SU-DHL-6 (cell line): ENCODE data around the gene NPSR1.

Experiments used
- H2AFZ ChIP-seq: fragments of 200-600 bp; sonication (generic); 2 replicates; pipeline ENCODE4 v1.6.1; 2014; ENCODE audit warnings: low read depth, mild to moderate bottlenecking, moderate library complexity, mixed read lengths, antibody characterized with exemption, low read length; ENCODE audit not compliant: severe bottlenecking
- H3F3A ChIP-seq: fragments of 200-600 bp; shearing (Covaris generic); 2 replicates; pipeline ENCODE4 v1.6.0; 2016; ENCODE audit warnings: antibody characterized with exemption, mild to moderate bottlenecking; ENCODE audit not compliant: insufficient read depth
- H3K27ac ChIP-seq: fragments of 200-600 bp; sonication (generic); 2 replicates; pipeline ENCODE4 v1.5.1; 2016; ENCODE audit warnings: low read depth, mild to moderate bottlenecking, low read length, moderate library complexity, mixed read lengths
- H3K27me3 ChIP-seq: fragments of 200-600 bp; sonication (generic), shearing (Covaris generic); 2 replicates; pipeline ENCODE4 v1.6.0; 2014; ENCODE audit warnings: mild to moderate bottlenecking, low read length
- H3K36me3 ChIP-seq: fragments of 200-600 bp; sonication (generic); 2 replicates; pipeline ENCODE4 v1.6.1; 2014; ENCODE audit warnings: mild to moderate bottlenecking, low read length, mixed read lengths
- H3K4me2 ChIP-seq: fragments of 300-600, 200-600 bp; shearing (Covaris generic), sonication (generic); 2 replicates; pipeline ENCODE4 v1.6.0; 2014; ENCODE audit warnings: low read length, low read depth, mild to moderate bottlenecking; ENCODE audit not compliant: poor library complexity, severe bottlenecking
- H3K4me3 ChIP-seq: fragments of 200-600 bp; sonication (generic); 2 replicates; pipeline ENCODE4 v1.5.1; 2014; ENCODE audit warnings: antibody characterized with exemption, low read length, mild to moderate bottlenecking, mixed read lengths; ENCODE audit not compliant: insufficient read depth, poor library complexity, severe bottlenecking
- H3K79me2 ChIP-seq: fragments of 200-600 bp; sonication (generic); 2 replicates; pipeline ENCODE4 v1.6.1; 2014; ENCODE audit warnings: mild to moderate bottlenecking, low read length, moderate library complexity; ENCODE audit not compliant: insufficient read depth
- H3K9ac ChIP-seq: fragments of 200-600 bp; sonication (generic); 2 replicates; pipeline ENCODE4 v1.7.0; 2014; ENCODE audit warnings: mild to moderate bottlenecking, low read length
- H3K9me2 ChIP-seq: fragments of 200-600 bp; sonication (generic); replicated peaks from 2 replicates; pipeline ENCODE4 v1.6.1; 2014; ENCODE audit warnings: low read length; ENCODE audit not compliant: insufficient read depth
- H3K9me3 ChIP-seq: fragments of 200-600 bp; sonication (generic); 2 replicates; pipeline ENCODE4 v1.6.1; 2014; ENCODE audit warnings: low read length, mixed read lengths; ENCODE audit not compliant: insufficient read depth
- H4K20me1 ChIP-seq: fragments of 200-600 bp; sonication (generic); 2 replicates; pipeline ENCODE4 v1.6.1; 2014; ENCODE audit warnings: low read depth, mild to moderate bottlenecking, antibody characterized with exemption, low read length, moderate library complexity, mixed read lengths
- EZH2phosphoT487 ChIP-seq: fragments of 200-600 bp; sonication (generic), shearing (Covaris generic); conservative IDR thresholded peaks from 2 replicates; pipeline ENCODE4 v1.6.1; 2018; ENCODE audit warnings: mild to moderate bottlenecking, antibody characterized with exemption, low read length, moderate library complexity, mixed read lengths
- TF ChIP-seq, protein P1 (sequence below): fragments of 200-600 bp; sonication (generic); IDR thresholded peaks from one replicate; pipeline ENCODE4 v1.5.1; 2017; ENCODE audit warnings: antibody characterized with exemption, mild to moderate bottlenecking, low read length, moderate library complexity; ENCODE audit not compliant: insufficient read depth, poor library complexity, severe bottlenecking

NPSR1 gene

DNA sequence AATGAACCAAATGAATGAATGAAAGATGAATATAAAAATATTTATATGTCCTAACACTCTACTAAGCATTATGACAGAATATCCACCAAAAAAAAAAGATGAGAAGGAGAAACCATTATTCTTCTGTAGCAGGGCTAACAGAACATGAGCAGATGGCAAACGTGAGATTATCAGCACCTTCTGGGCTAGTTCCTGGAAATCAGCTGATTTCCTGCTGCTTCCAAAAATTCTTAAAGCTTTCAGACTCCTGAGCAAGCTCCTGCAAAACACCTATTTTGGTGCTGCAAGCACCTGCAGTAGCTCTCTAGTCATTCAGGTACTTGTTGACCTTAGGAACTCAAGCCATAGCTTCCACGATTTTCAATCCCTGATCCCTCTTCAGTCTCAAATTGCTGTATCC, 51.8 kb downstream of the NPSR1 start:
- H3F3A ChIP-seq, result no peaks in the 10 kb centered on the region

DNA sequence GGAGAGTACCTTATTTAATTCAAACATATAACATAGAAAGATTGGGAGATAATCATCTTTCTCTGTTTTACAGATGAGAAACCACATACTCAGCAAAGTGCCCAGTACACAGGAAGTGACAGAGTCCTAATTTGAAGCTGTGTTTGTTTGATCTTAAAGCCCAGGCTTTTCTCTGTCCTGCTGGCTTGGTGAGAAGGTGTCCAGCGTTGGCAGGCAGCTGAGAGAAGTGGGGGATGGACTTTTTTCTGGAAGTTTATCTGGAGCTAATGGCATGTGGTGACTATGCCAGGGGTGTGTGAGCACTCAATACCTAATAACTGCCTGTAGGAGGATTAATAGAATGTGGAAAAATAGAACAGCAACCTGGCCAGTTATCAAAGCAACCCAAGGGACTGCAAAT, 60.8 kb downstream of the NPSR1 start:
- H3F3A ChIP-seq, result no peaks in the 10 kb centered on the region
- no peaks in the 10 kb centered on the region for H3K36me3 ChIP-seq
- H3K4me2 ChIP-seq, result no peak overlapping the region
- H3K9me3 ChIP-seq, result no peaks in the 10 kb centered on the region
- no peak overlapping the region for H3K4me3 ChIP-seq
- no peaks in the 10 kb centered on the region for H3K27me3 ChIP-seq
- TF ChIP-seq, protein P1, sequence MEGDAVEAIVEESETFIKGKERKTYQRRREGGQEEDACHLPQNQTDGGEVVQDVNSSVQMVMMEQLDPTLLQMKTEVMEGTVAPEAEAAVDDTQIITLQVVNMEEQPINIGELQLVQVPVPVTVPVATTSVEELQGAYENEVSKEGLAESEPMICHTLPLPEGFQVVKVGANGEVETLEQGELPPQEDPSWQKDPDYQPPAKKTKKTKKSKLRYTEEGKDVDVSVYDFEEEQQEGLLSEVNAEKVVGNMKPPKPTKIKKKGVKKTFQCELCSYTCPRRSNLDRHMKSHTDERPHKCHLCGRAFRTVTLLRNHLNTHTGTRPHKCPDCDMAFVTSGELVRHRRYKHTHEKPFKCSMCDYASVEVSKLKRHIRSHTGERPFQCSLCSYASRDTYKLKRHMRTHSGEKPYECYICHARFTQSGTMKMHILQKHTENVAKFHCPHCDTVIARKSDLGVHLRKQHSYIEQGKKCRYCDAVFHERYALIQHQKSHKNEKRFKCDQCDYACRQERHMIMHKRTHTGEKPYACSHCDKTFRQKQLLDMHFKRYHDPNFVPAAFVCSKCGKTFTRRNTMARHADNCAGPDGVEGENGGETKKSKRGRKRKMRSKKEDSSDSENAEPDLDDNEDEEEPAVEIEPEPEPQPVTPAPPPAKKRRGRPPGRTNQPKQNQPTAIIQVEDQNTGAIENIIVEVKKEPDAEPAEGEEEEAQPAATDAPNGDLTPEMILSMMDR, result no peak
- no peak for TF ChIP-seq EZH2phosphoT487
- H4K20me1 ChIP-seq, result no peaks in the 10 kb centered on the region
- H3K79me2 ChIP-seq, result no peaks in the 10 kb centered on the region
- H3K27ac ChIP-seq, result no peak overlapping the region
- no peaks in the 10 kb centered on the region for H3K9me2 ChIP-seq
- H2AFZ ChIP-seq, result no peak overlapping the region
- no peak overlapping the region for H3K9ac ChIP-seq

More for the DNA sequence above, 51.8 kb downstream of the NPSR1 start:
- H3K9me2 ChIP-seq, result 0 out of 2 replicates have a peak, but pooled peaks cover 3% of the 10 kb centered on the region
- H2AFZ ChIP-seq, result no peak overlapping the region
- no peaks in the 10 kb centered on the region for H3K9me3 ChIP-seq
- TF ChIP-seq, protein P1, result no peak
- no peak for TF ChIP-seq EZH2phosphoT487
- no peaks in the 10 kb centered on the region for H3K36me3 ChIP-seq
- H4K20me1 ChIP-seq, result no peaks in the 10 kb centered on the region
- H3K4me2 ChIP-seq, result no peak overlapping the region
- H3K9ac ChIP-seq, result no peak overlapping the region
- H3K79me2 ChIP-seq, result no peaks in the 10 kb centered on the region
- no peak overlapping the region for H3K4me3 ChIP-seq
- H3K27me3 ChIP-seq, result no peaks in the 10 kb centered on the region
- no peak overlapping the region for H3K27ac ChIP-seq

DNA sequence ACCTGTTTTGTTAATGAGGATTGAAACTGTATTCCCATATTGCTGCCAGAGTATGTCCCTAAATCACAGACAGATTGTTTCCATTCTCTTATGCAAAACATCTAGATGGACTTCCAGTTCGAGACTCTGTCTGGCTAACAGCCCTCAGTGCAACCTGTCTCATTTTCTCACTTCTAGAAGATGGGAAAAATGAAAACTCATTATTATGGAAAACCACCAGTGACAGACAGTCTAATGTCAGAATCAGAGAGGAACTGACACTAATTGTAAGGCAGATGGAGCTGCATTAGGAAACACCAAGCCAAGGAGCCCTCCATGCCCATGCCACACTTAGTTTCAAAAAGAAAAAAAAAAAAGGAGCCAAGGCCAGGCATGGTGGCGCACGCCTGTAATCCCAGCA, 61.6 kb downstream of the NPSR1 start:
- Histone ChIP-seq H4K20me1 (no peaks in the 10 kb centered on the region), H3K9me3 (no peaks in the 10 kb centered on the region), H2AFZ (no peak overlapping the region), H3K4me2 (no peak overlapping the region), H3F3A (no peaks in the 10 kb centered on the region), H3K36me3 (no peaks in the 10 kb centered on the region), H3K79me2 (no peaks in the 10 kb centered on the region), H3K9me2 (no peaks in the 10 kb centered on the region), H3K27ac (no peak overlapping the region), H3K27me3 (no peaks in the 10 kb centered on the region), H3K9ac (no peak overlapping the region), H3K4me3 (no peak overlapping the region)
- TF ChIP-seq, protein P1, result no peak
- TF ChIP-seq EZH2phosphoT487, result no peak

DNA sequence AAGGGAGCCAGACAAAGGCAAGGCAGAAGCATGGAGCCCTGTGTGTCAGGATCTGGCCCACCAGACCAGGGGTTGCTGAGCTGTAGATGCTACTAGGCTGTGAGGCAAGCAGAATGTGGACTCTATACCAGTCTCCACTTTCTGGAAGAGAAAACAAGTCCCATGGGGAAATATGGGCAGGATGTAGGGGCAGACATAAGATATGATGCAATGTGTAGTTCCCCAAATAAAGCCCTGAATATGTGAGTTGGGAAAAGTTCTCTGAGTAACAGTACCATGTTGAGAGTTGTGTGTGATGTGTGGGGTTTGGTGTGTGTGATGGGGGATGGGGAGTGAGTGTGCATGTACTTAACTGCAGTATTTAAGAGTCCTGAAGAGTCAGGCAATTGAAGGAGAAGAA, 62.3 kb downstream of the NPSR1 start:
- no peak overlapping the region for H3K4me3 ChIP-seq
- H3K9me3 ChIP-seq, result no peaks in the 10 kb centered on the region
- H3K36me3 ChIP-seq, result no peaks in the 10 kb centered on the region
- H4K20me1 ChIP-seq, result no peaks in the 10 kb centered on the region
- TF ChIP-seq, protein P1, result no peak
- no peak for TF ChIP-seq EZH2phosphoT487
- no peaks in the 10 kb centered on the region for H3K79me2 ChIP-seq
- H3K9me2 ChIP-seq, result no peaks in the 10 kb centered on the region
- no peak overlapping the region for H3K27ac ChIP-seq
- no peaks in the 10 kb centered on the region for H3K27me3 ChIP-seq
- H2AFZ ChIP-seq, result no peak overlapping the region
- no peak overlapping the region for H3K9ac ChIP-seq
- H3F3A ChIP-seq, result no peaks in the 10 kb centered on the region
- H3K4me2 ChIP-seq, result no peak overlapping the region
